A673 (cell line): Measurements from ENCODE around the gene KRT38.
"Not testable (repeated sequence)": the region's sequence is repeated elsewhere in the genome, so short reads cannot be mapped to it uniquely, and the experiment has no call there.

Experiments
- CTCF ChIP-seq: fragments of 300-800, 200-600 bp; sonication (generic); conservative IDR thresholded peaks from 2 replicates; pipeline ENCODE4 v1.5.1; 2017; ENCODE audit warnings: low read depth, mild to moderate bottlenecking, antibody characterized with exemption, low read length, moderate library complexity, mixed read lengths
- EZH2 ChIP-seq: fragments of 200-600 bp; sonication (generic); IDR thresholded peaks from 2 replicates; pipeline ENCODE4 v1.6.1; 2017; ENCODE audit warnings: borderline replicate concordance, low read depth, mild to moderate bottlenecking, mixed read lengths, antibody characterized with exemption, low read length; ENCODE audit not compliant: poor library complexity, severe bottlenecking

- not testable (repeated sequence) for TF ChIP-seq CTCF, EZH2
Measured at GRCh38 chr17:41422586-41422985, 18.2 kb downstream of the KRT38 start.
